ENCODE data around the gene MCM3AP.
A peak's percentile ranks its signal among the peaks of the same experiment; 100 is the strongest.

The MCM3AP gene

DNA sequence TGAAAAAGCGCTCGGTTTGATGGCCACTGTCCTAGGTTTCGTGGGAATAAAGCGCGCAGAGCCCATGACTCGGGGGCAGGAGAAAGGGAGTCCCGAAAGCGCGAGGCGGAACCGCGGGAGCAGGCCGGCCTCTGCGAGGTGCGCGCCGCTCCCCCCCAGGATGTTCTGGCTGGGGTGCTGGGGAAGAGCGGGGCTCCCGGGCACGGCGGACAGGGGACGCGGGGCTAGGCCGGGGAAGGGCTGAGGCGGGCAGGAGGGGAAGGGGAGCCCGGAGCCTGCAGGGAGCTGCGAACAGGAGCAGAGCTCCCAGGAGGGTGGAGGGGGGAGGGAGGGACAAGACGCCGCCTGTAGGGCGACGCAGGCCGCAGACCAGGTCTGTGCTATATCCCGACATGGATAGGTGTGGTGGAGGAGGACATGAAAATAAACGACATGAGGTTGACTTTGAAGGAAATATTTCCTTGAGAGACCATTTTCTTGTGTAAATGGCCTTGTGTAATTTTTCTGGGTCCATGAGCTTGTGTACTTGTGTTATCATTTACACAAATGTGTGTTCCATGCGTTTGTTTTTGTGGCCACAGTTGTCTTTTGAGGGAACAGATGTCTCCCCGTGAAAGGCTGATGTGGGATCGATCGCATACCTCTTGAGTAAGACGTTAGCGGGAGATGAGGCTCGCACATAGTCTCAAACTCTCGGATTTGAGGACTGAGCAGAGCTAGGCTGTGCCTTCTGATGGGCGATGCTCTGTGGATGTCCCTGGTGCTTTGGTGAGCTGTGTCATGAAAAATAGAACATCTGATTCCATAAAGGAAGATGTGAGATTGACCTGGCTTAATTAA is 39.9 kb upstream of the MCM3AP start:
- TF ChIP-seq YY1 (IDR thresholded peaks at IDR 0.05; ENCODE audit: insufficient read depth, insufficient read length) (no peak), ZNF274 (IDR thresholded peaks at IDR 0.05; ENCODE audit: low read depth, low read length) (no peak), SUZ12 (IDR thresholded peaks at IDR 0.05; ENCODE audit: extremely low read depth, insufficient read depth, insufficient read length) (no peak)
- H3K36me3 ChIP-seq (ENCODE audit: insufficient read depth, insufficient read length, low read length): peaks cover 65% of the 10 kb centered on the region
- H3K27me3 ChIP-seq (ENCODE audit: insufficient read depth, insufficient read length): no peaks in the 10 kb centered on the region
- peaks cover 4% of the 10 kb centered on the region for H3K4me1 ChIP-seq (ENCODE audit: insufficient read depth, insufficient read length)
- H3K9ac ChIP-seq (ENCODE audit: insufficient read length, low read depth): peak overlapping the region; percentile 96
- peak overlapping the region; percentile 84 for H3K4me3 ChIP-seq (ENCODE audit: insufficient read length, low read depth)
- peak; percentile 75 for DNase-seq (ENCODE audit: low read depth, low spot score)
- no peaks in the 10 kb centered on the region for H3K9me3 ChIP-seq (ENCODE audit: insufficient read depth, low read length)

DNA sequence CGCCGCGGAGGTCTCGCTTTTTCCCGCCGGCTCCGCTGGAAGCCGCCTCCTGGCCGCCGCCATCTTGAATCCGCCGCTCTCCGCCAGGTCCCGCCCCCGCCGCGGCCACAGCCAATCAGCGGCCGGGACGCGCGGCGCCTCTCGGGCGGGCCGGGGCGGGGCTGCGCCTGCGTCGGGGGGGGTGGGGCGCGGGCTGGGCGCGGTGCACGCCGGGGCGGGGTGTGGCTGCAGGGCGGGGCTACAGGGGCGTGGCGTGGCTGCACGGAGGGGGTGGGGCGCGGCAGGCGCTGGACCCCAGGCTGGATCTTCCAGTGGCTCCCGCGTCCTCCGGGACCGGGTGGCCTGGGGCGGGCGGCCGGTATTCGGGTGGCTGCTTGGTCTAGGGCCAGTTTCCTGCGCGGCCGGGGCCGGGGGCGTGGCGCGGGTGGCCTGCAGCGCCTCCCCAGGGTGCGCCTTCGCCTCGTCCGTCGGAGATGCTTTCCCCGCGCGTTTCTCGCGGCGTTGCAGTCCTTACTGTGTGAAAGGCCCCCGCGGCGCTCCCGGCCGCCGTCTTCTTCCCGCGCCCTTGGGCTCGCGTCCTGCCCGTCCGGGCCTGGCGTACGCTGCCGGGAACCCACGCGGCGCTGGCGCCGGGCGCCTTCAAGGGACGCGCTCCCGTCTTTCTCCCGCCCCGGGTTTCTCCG is 39.1 kb upstream of the MCM3AP start:
- peak; percentile 82 for TF ChIP-seq YY1 (IDR thresholded peaks at IDR 0.05; ENCODE audit: insufficient read depth, insufficient read length)
- no peak for TF ChIP-seq SUZ12 (IDR thresholded peaks at IDR 0.05; ENCODE audit: extremely low read depth, insufficient read depth, insufficient read length)
- peak; percentile 73 for DNase-seq (ENCODE audit: low read depth, low spot score)
- H3K36me3 ChIP-seq (ENCODE audit: insufficient read depth, insufficient read length, low read length): peaks cover 58% of the 10 kb centered on the region
- H3K9me3 ChIP-seq (ENCODE audit: insufficient read depth, low read length): no peaks in the 10 kb centered on the region
- peak overlapping the region; percentile 98 for H3K4me3 ChIP-seq (ENCODE audit: insufficient read length, low read depth)
- peak overlapping the region; percentile 96 for H3K9ac ChIP-seq (ENCODE audit: insufficient read length, low read depth)
- H3K27me3 ChIP-seq (ENCODE audit: insufficient read depth, insufficient read length): no peaks in the 10 kb centered on the region
- peaks cover 4% of the 10 kb centered on the region for H3K4me1 ChIP-seq (ENCODE audit: insufficient read depth, insufficient read length)

DNA sequence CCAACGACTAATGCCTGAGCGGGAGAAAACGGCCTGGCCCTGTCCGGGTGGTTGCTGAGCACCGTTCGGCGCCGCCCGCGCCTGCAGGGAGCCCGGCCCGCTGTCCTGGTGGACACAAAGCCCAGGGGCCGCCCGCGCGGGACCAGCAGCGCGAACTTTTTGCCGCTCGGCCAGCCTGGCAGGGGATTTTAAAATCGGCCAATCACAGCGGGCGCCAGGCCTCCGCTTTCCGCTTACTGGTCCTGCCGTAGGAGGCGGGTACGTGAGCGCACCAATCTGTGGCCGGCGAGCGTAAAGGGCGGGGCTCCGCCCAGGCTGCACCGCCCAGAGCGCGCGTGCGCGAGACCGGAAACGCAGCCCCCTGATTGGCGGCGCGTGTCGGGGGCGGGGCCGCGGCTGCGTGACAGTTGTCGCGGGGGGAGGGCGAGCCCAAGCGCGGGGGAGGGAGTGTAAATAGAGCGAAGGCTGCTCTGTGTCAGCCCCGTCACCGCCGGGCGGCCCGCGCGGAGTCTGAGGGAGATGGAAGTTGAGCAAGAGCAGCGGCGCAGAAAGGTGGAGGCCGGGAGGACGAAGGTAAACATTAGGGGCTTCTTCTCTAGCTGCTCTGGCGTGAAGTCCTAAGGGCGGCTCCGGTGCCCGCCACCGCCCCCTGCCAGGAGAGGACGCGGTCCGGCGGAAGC is 38.4 kb upstream of the MCM3AP start, which contains the start of the genes C21orf58 and PCNT:
Gene C21orf58, minus strand, starts transcription at position 161 of the 680 bp plus-strand sequence. CDS start 1,132 bp downstream, outside the sequence.
Gene PCNT, plus strand, starts transcription at position 447 of the 680 bp plus-strand sequence. Its CDS starts 73 bp downstream, at position 520.
- peak; percentile 99 for DNase-seq (ENCODE audit: low read depth, low spot score)
- TF ChIP-seq SUZ12 (IDR thresholded peaks at IDR 0.05; ENCODE audit: extremely low read depth, insufficient read depth, insufficient read length) (no peak), ZNF274 (IDR thresholded peaks at IDR 0.05; ENCODE audit: low read depth, low read length) (no peak), YY1 (IDR thresholded peaks at IDR 0.05; ENCODE audit: insufficient read depth, insufficient read length) (no peak)
- H3K4me1 ChIP-seq (ENCODE audit: insufficient read depth, insufficient read length): peaks cover 8% of the 10 kb centered on the region
- peaks cover 57% of the 10 kb centered on the region for H3K36me3 ChIP-seq (ENCODE audit: insufficient read depth, insufficient read length, low read length)
- H3K9ac ChIP-seq (ENCODE audit: insufficient read length, low read depth): peak within 1 kb of the TSS; percentile 99
- H3K27me3 ChIP-seq (ENCODE audit: insufficient read depth, insufficient read length): no peaks in the 10 kb centered on the region
- peak within 1 kb of the TSS; percentile 98 for H3K4me3 ChIP-seq (ENCODE audit: insufficient read length, low read depth)
- H3K9me3 ChIP-seq (ENCODE audit: insufficient read depth, low read length): no peaks in the 10 kb centered on the region

DNA sequence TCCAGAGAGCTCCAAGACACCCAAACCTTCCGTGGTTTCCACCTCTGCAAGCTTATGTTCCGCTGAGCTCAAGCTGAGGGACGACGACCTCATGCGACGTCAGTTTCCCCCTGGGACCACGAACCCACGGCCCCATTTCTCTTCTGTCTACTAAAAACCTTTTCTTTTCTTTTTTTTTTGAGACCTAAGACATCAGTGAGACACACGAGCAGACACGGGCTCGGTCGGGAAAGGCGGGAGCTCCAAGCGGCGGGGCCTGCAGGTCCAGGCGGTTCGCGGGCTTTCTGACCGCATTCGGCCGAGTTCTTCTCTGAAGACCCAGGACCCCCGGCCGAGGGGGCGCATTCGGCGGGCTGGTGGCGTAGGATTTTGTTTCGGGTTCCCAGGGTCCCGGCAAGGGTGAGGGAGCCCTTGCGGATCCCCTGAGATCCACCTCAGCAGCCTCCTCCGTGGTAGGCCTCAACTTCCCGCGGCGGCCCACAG is 37.9 kb upstream of the MCM3AP start:
- Histone ChIP-seq H3K9me3 (ENCODE audit: insufficient read depth, low read length) (no peaks in the 10 kb centered on the region), H3K4me1 (ENCODE audit: insufficient read depth, insufficient read length) (peaks cover 14% of the 10 kb centered on the region), H3K27me3 (ENCODE audit: insufficient read depth, insufficient read length) (no peaks in the 10 kb centered on the region), H3K36me3 (ENCODE audit: insufficient read depth, insufficient read length, low read length) (peaks cover 55% of the 10 kb centered on the region), H3K4me3 (ENCODE audit: insufficient read length, low read depth) (peak overlapping the region; percentile 98), H3K9ac (ENCODE audit: insufficient read length, low read depth) (peak overlapping the region; percentile 99)
- no peak for DNase-seq (ENCODE audit: low read depth, low spot score)
- TF ChIP-seq YY1 (IDR thresholded peaks at IDR 0.05; ENCODE audit: insufficient read depth, insufficient read length): no peak
- TF ChIP-seq SUZ12 (IDR thresholded peaks at IDR 0.05; ENCODE audit: extremely low read depth, insufficient read depth, insufficient read length): no peak
- no peak for TF ChIP-seq ZNF274 (IDR thresholded peaks at IDR 0.05; ENCODE audit: low read depth, low read length)

DNA sequence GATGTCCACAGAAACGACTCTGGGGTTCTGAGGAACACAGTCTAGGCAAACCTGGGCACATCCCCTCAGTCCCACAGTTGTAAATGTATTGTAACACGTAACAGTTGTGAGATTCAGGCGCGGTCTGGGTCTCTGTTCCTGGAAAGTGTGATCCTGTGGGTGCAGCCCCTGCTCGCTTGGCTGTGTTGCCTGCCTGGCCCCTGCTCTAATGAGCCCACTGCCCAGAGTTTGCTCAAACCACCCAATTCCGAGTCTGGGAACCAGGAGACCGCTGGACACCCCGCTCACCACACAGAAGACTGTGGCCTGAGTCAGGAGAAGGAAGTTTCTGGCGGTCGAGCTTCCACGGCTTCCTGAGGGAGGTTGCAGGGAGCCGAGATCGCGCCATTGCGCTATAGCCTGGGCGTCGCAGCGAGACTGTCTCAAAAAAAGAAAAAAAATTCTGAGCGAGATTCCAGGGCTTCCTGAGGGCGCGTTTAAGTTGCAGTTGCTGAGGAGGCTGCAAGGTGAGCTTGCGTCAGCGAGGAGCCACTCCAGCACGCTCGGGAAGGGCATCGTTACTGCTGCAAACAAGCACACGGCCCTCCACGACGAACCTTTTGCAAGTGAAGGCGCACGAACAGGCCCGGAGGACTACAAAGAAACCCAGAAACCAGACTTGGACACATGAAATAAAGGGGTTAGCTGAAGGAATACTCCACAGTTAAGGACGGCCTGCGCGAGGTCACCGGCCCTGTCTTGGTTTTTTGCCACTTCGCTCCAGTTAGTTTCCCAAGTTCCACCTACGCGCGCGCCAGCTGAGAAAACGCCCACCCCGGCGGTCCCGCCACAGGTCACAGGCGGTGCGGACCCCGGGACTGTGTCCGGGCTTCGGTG is 37.2 kb upstream of the MCM3AP start:
- H3K9ac ChIP-seq (ENCODE audit: insufficient read length, low read depth): peak overlapping the region; percentile 99
- no peak for DNase-seq (ENCODE audit: low read depth, low spot score)
- H3K4me3 ChIP-seq (ENCODE audit: insufficient read length, low read depth): peak overlapping the region; percentile 98
- H3K36me3 ChIP-seq (ENCODE audit: insufficient read depth, insufficient read length, low read length): peaks cover 49% of the 10 kb centered on the region
- no peaks in the 10 kb centered on the region for H3K9me3 ChIP-seq (ENCODE audit: insufficient read depth, low read length)
- H3K27me3 ChIP-seq (ENCODE audit: insufficient read depth, insufficient read length): no peaks in the 10 kb centered on the region
- TF ChIP-seq SUZ12 (IDR thresholded peaks at IDR 0.05; ENCODE audit: extremely low read depth, insufficient read depth, insufficient read length) (no peak), ZNF274 (IDR thresholded peaks at IDR 0.05; ENCODE audit: low read depth, low read length) (no peak), YY1 (IDR thresholded peaks at IDR 0.05; ENCODE audit: insufficient read depth, insufficient read length) (no peak)
- H3K4me1 ChIP-seq (ENCODE audit: insufficient read depth, insufficient read length): peaks cover 20% of the 10 kb centered on the region

DNA sequence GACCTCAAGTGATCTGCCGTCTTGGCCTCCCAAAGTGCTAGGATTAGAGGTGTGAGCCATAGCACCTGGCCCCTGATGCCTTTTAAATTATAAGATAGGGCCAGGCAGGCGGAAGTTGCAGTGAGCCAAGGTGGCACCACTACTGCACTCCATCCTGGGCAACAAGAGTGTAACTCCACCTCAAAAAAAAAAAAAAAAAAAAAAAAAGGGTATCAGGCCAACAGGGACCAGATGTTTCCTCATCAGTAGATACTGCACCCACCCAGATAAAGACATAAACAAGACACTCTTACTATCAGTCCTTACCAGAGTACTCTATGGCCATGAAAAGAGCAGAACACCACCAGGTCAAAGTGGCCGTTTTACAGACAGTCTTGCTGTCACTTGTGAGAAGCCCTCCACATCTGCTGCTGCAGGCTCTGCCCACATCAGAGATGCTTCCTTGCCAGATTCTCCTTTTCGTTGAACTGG is 35.0 kb upstream of the MCM3AP start:
- no peak overlapping the region for H3K4me3 ChIP-seq (ENCODE audit: insufficient read length, low read depth)
- DNase-seq (ENCODE audit: low read depth, low spot score): no peak
- peaks cover 23% of the 10 kb centered on the region for H3K4me1 ChIP-seq (ENCODE audit: insufficient read depth, insufficient read length)
- H3K9me3 ChIP-seq (ENCODE audit: insufficient read depth, low read length): no peaks in the 10 kb centered on the region
- peaks cover 59% of the 10 kb centered on the region for H3K36me3 ChIP-seq (ENCODE audit: insufficient read depth, insufficient read length, low read length)
- no peak for TF ChIP-seq SUZ12 (IDR thresholded peaks at IDR 0.05; ENCODE audit: extremely low read depth, insufficient read depth, insufficient read length)
- TF ChIP-seq ZNF274 (IDR thresholded peaks at IDR 0.05; ENCODE audit: low read depth, low read length): no peak
- TF ChIP-seq YY1 (IDR thresholded peaks at IDR 0.05; ENCODE audit: insufficient read depth, insufficient read length): no peak
- H3K27me3 ChIP-seq (ENCODE audit: insufficient read depth, insufficient read length): no peaks in the 10 kb centered on the region
- H3K9ac ChIP-seq (ENCODE audit: insufficient read length, low read depth): no peak overlapping the region

All from NT2/D1 (cell line).